Upper lobe of right lung (tissue), 1 donor: Measurements from ENCODE around the gene ADORA3. TPM values are rescaled to one million over a fixed set of nuclear protein-coding genes. Genes with fewer than 3 reads are reported as not detected.
A peak's percentile ranks its signal among the peaks of the same experiment; 100 is the strongest.

Experiments used
- ATAC-seq: fragments of 200-7000 bp; cut with Tn5 transposase; one replicate; pipeline ENCODE4 v1.9.1; 2020; ENCODE audit warnings: mild to moderate bottlenecking, moderate library complexity
- DNase-seq: peaks from one replicate; pipeline ENCODE4 v3.0.0-alpha.2; 2020
- H3K27ac ChIP-seq: fragments of 200-600 bp; one replicate; pipeline ENCODE4 v1.8.0; 2022
- H3K27me3 ChIP-seq: fragments of 200-600 bp; one replicate; pipeline ENCODE4 v1.8.0; 2022; ENCODE audit warnings: mild to moderate bottlenecking
- H3K36me3 ChIP-seq: fragments of 200-600 bp; one replicate; pipeline ENCODE4 v1.8.0; 2022
- H3K4me1 ChIP-seq: fragments of 200-600 bp; one replicate; pipeline ENCODE4 v1.8.0; 2022
- H3K4me3 ChIP-seq: fragments of 200-600 bp; one replicate; pipeline ENCODE4 v1.8.0; 2022; ENCODE audit warnings: mild to moderate bottlenecking
- H3K9me3 ChIP-seq: fragments of 200-600 bp; one replicate; pipeline ENCODE4 v1.8.0; 2022
- CTCF ChIP-seq: fragments of 200-600 bp; IDR thresholded peaks from one replicate; pipeline ENCODE4 v1.8.0; 2022; ENCODE audit warnings: antibody characterized with exemption
- intact Hi-C: fragments of 100-400 bp; cut with DNase I; formaldehyde crosslinking; loops from one replicate; pipeline ENCODE4 v1.11.0; 2022
- total RNA-seq: library from RNA; stranded (reverse); fragmentation: NEBNext Ultra II Directional; extraction: Animal tissue kit (Norgen Biotek cat#: 25700); gene quantifications from one replicate; pipeline ENCODE4 v1.2.1, GENCODE V29; 2021
- donor health status: DM: no; HTN: yes; CAD: no; lungs with severe emphysema.

Gene ADORA3
- total RNA-seq, 1 donor from 2014 or later: 9.3 TPM

- Histone ChIP-seq H3K4me1 (peaks cover 54% of the 10 kb centered on the region), H3K4me3 (no peak overlapping the region), H3K27ac (peak overlapping the region; percentile 94), H3K9me3 (no peaks in the 10 kb centered on the region), H3K36me3 (no peaks in the 10 kb centered on the region), H3K27me3 (no peaks in the 10 kb centered on the region)
- no peak for TF ChIP-seq CTCF
- DNase-seq (no peak), ATAC-seq (peak; percentile 32)
- intact Hi-C loops: no loop called here
Measured at GRCh38 chr1:111505641-111506119, 2.2 kb upstream of the ADORA3 start.

GRCh38 chr1:111504097-111504496, 664 bp upstream of the ADORA3 start:
- no peak for DNase-seq
- Histone ChIP-seq H3K4me3 (no peak overlapping the region), H3K27me3 (no peaks in the 10 kb centered on the region), H3K9me3 (no peaks in the 10 kb centered on the region), H3K36me3 (no peaks in the 10 kb centered on the region), H3K4me1 (peaks cover 42% of the 10 kb centered on the region), H3K27ac (no peak overlapping the region)
- ATAC-seq: no peak
- intact Hi-C loops: no loop called here
- no peak for TF ChIP-seq CTCF

GRCh38 chr1:111501645-111502044, 1.8 kb downstream of the ADORA3 start:
- Histone ChIP-seq H3K4me1 (peaks cover 28% of the 10 kb centered on the region), H3K36me3 (no peaks in the 10 kb centered on the region), H3K9me3 (no peaks in the 10 kb centered on the region), H3K27ac (no peak overlapping the region), H3K4me3 (peak overlapping the region; percentile 10), H3K27me3 (no peaks in the 10 kb centered on the region)
- no peak for TF ChIP-seq CTCF
- ATAC-seq (no peak), DNase-seq (no peak)
- intact Hi-C loops: no loop called here

GRCh38 chr1:111499026-111499785, 4.2 kb downstream of the ADORA3 start:
- ATAC-seq (no peak), DNase-seq (no peak)
- H3K4me1 ChIP-seq: peaks cover 16% of the 10 kb centered on the region
- H3K27ac ChIP-seq: no peak overlapping the region
- intact Hi-C loops: no loop called here
- TF ChIP-seq CTCF: no peak
- no peaks in the 10 kb centered on the region for H3K27me3 ChIP-seq
- no peaks in the 10 kb centered on the region for H3K9me3 ChIP-seq
- no peak overlapping the region for H3K4me3 ChIP-seq
- H3K36me3 ChIP-seq: no peaks in the 10 kb centered on the region

- Histone ChIP-seq H3K4me1 (peaks cover 7% of the 10 kb centered on the region), H3K9me3 (no peaks in the 10 kb centered on the region), H3K27me3 (no peaks in the 10 kb centered on the region), H3K4me3 (no peak overlapping the region), H3K27ac (no peak overlapping the region), H3K36me3 (no peaks in the 10 kb centered on the region)
- no peak for TF ChIP-seq CTCF
- ATAC-seq (no peak), DNase-seq (no peak)
- intact Hi-C loops: no loop called here
Measured at GRCh38 chr1:111497592-111497991, 5.8 kb downstream of the ADORA3 start.
